Stimulated activated CD4-positive, alpha-beta T cell treated with anti-CD3 and anti-CD28 coated beads, Interleukin-4, amount 100 ng/mL, for 24 hours (primary cell): ENCODE measurements around the gene GNLY.

ENCODE experiments used
- DNase-seq: peaks from one replicate; pipeline ENCODE4 v3.0.0-alpha.2; 2020

GNLY gene

GRCh38 chr2:85748039-85748734 lies 54.0 kb downstream of the GNLY start:
- DNase-seq: no peak
